Islet precursor cell (in vitro differentiated cells): Measurements from ENCODE around the gene POLD1.

ENCODE experiments used
- DNase-seq: peaks from one replicate; pipeline ENCODE4 v3.0.0-alpha.2; 2018

Gene POLD1

DNA sequence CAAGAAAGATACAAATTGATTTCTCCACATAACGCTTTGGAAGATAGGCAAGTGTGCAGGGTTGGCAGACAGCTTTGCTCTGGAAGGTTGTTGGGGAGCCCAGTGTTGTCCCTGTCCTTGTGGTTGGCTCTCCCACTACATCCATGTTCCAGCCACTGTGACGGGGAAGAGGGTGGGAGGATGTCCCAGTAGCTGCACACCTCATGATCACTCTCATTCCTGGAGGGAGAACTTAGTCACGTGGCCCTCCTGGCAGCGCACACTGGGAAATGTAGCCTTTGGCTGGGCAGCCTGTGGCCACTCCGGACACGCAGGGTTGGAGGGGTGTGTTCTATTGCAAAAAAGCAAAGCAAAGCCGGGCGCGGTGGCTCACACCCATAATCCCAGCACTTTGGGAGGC lies 9.9 kb downstream of the POLD1 start:
- DNase-seq, result no peak

DNA sequence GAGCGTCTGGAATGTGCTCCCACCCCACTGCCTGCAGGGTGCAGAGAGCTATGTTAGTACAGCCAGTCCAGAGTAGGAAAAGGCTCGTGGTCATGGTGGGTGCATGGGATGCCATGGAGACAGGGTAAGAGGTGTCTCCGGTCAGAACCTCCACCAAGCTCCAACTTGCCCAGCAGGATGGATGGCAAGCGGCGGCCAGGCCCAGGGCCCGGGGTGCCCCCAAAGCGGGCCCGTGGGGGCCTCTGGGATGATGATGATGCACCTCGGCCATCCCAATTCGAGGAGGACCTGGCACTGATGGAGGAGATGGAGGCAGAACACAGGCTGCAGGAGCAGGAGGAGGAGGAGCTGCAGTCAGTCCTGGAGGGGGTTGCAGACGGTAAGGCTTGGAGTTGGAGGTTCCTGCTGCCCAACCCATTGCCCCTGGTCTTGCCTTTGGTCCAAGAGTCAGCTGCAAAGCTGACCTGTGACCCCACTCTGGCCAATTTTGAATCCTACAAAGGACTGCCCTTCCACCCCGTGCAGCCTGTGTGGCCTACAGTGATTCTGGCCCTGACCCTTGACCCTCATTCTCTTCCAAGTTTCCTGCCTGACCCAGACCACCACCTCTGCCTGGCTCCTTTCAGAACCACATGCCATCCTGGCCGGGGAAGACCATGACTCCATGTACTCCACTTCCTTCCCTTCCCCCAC lies 14.7 kb downstream of the POLD1 start:
- peak; percentile 47 for DNase-seq

DNA sequence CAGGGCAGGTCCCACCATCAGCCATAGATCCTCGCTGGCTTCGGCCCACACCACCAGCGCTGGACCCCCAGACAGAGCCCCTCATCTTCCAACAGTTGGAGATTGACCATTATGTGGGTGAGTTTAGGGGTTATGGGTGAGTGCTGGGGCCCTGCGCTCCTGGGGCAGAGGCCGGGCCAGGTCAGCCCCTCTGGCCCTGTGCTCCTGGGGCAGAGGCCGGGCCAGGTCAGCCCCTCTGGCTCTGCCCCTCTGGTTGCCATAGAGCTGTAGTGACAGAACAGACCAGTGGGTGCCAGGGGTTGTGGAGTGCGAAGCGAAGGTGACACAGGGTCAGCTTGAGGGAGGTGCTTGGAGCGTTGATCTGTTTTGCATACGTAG lies 15.2 kb downstream of the POLD1 start:
- DNase-seq, result no peak

DNA sequence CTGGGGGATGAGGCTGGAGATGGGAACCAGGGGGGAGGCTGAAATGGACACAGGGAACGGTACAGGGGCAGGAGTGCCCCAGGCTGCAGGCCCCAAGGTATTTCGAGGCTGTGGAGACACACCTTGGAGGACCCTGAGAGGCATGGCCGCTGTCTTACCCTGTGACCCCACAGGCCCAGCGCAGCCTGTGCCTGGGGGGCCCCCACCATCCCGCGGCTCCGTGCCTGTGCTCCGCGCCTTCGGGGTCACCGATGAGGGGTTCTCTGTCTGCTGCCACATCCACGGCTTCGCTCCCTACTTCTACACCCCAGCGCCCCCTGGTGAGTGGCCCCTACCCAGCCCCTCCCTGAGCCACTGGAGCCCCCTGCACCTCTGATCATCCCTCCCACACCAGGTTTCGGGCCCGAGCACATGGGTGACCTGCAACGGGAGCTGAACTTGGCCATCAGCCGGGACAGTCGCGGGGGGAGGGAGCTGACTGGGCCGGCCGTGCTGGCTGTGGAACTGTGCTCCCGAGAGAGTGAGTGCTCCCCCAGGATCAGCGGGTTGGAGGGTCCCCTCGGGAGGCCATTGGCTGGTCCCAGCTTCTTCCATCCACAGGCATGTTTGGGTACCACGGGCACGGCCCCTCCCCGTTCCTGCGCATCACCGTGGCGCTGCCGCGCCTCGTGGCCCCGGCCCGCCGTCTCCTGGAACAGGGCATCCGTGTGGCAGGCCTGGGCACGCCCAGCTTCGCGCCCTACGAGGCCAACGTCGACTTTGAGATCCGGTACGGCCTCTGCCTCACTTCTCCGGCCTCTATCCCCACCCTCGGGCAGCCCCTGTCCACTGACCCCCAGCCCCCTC lies 17.7 kb downstream of the POLD1 start:
- DNase-seq, result no peak

DNA sequence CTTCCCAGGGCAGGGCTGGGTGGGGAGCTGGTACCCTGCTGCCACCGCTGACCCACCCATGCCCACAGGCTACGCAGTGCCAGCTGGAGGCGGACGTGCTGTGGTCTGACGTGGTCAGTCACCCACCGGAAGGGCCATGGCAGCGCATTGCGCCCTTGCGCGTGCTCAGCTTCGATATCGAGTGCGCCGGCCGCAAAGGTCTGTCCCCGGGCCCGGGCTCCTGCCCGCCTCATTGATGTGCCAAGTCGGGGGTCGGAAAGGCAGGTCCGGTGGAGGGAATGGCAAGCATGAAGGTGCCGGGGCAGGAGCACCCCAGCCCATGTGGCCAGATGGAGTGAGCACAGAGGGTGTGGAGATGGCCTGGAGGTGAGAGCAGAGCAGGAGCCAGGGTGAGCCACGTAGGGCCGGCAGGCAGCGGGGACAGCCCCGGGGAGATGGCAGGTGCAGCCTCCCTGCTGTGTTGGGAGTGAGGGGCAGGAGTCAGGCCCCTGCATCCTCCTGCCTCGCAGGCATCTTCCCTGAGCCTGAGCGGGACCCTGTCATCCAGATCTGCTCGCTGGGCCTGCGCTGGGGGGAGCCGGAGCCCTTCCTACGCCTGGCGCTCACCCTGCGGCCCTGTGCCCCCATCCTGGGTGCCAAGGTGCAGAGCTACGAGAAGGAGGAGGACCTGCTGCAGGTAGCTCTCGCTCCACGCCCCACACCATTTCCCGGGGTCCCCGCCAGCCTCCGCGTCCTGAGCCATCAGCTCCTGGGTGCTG lies 18.6 kb downstream of the POLD1 start:
- no peak for DNase-seq

DNA sequence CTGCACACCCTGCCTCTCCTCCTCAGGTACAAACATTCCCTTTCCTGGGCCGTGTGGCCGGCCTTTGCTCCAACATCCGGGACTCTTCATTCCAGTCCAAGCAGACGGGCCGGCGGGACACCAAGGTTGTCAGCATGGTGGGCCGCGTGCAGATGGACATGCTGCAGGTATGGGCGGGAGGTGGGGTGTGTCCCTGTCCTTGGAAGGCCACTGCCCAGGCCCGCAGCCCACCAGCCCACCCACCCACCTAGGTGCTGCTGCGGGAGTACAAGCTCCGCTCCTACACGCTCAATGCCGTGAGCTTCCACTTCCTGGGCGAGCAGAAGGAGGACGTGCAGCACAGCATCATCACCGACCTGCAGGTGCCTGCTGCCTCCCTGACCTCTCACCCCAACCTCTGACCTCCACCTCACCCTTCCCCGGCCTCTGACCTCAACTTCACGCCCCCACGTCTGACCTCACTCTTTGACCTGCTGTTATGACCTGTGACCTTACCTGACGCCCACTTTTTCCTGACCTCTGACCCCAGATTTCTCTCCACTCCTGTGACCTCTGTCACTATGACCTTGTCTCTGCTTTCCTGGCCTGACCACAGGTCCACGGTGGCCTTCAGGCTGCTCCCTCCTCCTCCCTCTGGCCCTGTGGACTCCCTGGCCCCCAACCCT lies 22.1 kb downstream of the POLD1 start:
- no peak for DNase-seq

DNA sequence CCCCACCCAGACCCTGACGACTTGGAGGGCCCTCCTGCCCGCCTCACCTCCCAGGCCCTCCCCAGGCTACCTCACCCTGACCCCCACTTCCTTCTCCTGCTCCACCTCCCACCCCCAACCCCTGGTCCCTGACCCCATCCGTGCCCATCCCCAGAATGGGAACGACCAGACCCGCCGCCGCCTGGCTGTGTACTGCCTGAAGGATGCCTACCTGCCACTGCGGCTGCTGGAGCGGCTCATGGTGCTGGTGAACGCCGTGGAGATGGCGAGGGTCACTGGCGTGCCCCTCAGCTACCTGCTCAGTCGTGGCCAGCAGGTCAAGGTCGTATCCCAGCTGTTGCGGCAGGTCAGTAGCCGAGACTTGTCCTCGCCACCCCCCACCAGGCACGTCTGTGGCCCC lies 22.7 kb downstream of the POLD1 start:
- no peak for DNase-seq

DNA sequence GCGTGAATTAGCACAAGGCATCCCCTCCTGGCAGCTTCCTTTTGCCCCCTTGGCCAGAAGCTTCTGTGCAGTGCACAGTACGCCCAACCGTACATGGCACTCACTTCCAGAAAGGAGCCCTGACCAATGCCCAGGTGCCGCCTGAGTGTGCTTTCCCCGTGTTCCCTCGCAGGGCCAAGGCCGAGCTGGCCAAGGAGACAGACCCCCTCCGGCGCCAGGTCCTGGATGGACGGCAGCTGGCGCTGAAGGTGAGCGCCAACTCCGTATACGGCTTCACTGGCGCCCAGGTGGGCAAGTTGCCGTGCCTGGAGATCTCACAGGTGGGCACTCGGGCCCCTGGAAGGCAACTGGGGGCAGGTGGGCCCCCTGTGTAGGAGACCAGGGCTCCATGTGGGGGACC lies 25.2 kb downstream of the POLD1 start:
- no peak for DNase-seq

DNA sequence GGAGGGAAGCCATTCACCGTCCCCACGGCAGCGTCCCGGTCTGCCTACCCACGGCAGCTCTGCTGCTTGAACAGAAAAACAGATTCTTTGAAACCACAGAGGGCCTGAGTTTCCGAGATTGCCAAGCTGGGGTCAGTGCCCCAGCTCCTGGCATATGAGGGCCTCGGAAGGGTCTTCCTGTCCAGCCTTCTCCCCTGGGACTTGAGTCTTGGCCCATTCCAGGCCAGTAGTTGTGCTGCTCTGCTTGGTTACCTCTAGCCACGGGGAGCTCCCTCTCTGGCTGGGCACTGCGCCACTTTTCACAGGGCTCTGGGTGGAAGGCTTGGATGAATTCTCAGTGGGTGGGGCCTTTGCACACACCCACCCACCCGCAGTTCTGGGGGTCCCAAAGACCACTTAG lies 26.0 kb downstream of the POLD1 start:
- no peak for DNase-seq

DNA sequence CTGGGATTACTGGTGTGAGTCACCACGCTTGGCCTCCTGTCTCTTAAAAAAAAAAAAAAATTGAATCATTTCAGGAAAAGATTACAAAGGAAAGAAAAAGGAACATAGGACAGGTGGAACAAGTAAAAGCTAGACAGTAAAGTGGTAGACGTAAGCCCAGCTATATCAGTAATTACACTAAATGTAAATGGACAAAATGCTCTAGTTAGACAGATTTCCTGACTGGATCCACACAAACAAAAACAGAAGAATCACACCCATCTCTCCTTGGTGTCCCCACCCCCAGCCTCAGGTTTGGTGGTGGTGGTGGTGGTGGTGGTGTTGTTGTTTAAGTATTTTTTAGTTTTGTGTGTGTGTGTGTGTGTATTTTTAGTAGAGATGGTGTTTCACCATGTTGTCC lies 28.3 kb downstream of the POLD1 start:
- no peak for DNase-seq

DNA sequence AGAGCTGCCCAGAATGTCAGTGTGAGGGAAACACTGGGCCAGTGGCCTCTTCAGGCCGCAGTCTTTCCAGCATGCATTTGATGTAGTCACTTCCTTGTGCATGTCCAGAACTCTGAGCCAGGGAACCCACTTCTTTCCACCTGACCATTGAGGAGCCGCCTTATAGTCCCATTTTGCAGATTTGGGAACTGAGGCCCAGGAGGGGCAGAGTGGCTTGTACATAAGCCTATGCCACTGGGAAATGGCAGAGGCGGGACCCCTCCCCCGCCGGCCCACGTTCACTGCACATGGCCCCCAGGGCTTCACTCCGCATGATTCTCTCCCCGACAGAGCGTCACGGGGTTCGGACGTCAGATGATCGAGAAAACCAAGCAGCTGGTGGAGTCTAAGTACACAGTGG lies 28.9 kb downstream of the POLD1 start:
- no peak for DNase-seq

DNA sequence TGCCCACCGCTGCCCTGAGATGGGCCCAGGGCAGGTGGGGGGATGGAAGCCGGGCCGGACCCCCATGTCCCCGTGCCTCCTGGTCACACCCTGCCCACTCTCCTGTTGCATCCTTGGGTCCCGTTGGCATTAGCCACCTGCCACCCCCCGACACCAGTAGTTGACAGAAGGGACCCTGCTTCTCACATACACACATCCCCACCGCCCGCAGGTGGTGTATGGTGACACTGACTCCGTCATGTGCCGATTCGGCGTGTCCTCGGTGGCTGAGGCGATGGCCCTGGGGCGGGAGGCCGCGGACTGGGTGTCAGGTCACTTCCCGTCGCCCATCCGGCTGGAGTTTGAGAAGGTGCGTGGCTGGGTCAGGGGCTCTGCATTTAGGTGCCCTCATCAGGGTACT lies 29.4 kb downstream of the POLD1 start:
- no peak for DNase-seq

DNA sequence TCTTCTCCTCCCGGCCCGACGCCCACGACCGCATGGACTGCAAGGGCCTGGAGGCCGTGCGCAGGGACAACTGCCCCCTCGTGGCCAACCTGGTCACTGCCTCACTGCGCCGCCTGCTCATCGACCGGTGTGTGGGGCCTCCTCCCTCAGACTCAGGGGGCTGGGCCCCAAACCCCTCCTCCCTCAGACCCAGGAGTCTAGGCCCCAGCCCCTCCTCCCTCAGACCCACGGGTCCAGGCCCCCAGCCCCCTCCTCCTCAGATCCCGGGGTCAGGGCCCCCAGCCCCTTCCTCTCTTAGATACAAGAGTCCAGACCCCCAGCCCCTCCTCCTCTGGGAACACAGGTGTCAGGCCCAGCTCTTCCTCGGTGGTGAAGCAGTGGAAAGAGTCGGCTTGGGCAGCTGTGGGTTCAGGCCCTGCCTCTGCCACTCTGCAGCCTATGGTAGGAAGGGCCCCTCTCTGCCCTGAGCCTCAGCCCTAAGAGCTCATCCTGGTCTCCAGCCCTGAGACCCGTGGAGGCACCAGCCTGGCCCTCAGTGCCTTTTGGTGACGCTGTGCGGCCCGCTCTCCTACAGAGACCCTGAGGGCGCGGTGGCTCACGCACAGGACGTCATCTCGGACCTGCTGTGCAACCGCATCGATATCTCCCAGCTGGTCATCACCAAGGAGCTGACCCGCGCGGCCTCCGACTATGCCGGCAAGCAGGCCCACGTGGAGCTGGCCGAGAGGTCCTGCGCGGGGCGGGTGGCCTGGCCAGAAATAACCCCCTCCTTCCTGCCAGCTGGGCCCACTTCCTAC lies 30.9 kb downstream of the POLD1 start:
- DNase-seq, result peak; percentile 89

DNA sequence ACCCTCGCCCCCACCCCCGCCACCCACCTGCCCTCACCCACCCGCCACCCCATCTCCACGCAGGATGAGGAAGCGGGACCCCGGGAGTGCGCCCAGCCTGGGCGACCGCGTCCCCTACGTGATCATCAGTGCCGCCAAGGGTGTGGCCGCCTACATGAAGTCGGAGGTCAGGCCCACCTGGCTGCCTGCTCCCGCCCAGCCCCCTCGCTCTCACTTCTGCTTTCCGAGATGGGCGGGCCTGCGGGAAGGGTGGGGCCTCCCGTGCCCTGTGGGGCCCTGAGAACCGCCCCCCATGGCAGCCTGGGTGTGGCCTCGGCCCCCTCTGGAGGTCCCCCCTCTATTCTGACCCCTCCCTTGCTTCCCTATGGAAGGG lies 31.5 kb downstream of the POLD1 start:
- DNase-seq, result no peak

DNA sequence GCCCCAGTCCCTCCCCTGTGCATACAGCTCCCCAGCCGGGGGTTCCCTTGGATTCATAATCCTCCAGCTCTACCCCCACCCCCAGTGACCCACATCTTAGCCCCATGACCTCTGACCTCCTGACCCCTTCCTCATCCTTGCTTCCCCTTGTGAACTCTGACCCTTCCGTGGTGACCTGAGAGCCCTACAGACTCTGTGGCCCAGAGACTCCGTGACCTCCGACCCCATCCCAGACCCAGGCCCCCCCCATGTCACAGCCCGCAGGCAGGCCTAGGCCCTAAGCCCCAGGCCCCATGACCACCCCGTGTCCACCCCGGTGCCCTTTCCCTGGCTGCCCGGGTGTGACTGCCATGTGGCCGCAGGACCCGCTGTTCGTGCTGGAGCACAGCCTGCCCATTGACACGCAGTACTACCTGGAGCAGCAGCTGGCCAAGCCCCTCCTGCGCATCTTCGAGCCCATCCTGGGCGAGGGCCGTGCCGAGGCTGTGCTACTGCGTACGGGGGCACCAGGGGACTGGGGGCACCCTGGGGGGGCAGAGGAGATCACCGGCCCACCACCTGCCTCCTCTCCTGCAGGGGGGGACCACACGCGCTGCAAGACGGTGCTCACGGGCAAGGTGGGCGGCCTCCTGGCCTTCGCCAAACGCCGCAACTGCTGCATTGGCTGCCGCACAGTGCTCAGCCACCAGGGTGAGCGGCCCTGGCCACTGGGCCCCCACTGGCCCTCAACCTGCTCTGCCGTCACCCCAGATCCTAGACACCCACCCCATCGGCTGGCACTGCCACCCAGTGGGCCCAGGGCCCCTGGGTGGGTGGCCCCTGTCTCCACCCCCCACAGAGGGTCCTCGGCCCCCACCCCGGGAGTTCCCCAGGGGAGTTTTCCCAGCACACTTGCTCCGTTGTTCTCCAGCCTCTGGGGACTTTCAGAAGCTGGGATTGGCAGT lies 32.2 kb downstream of the POLD1 start:
- DNase-seq, result no peak

DNA sequence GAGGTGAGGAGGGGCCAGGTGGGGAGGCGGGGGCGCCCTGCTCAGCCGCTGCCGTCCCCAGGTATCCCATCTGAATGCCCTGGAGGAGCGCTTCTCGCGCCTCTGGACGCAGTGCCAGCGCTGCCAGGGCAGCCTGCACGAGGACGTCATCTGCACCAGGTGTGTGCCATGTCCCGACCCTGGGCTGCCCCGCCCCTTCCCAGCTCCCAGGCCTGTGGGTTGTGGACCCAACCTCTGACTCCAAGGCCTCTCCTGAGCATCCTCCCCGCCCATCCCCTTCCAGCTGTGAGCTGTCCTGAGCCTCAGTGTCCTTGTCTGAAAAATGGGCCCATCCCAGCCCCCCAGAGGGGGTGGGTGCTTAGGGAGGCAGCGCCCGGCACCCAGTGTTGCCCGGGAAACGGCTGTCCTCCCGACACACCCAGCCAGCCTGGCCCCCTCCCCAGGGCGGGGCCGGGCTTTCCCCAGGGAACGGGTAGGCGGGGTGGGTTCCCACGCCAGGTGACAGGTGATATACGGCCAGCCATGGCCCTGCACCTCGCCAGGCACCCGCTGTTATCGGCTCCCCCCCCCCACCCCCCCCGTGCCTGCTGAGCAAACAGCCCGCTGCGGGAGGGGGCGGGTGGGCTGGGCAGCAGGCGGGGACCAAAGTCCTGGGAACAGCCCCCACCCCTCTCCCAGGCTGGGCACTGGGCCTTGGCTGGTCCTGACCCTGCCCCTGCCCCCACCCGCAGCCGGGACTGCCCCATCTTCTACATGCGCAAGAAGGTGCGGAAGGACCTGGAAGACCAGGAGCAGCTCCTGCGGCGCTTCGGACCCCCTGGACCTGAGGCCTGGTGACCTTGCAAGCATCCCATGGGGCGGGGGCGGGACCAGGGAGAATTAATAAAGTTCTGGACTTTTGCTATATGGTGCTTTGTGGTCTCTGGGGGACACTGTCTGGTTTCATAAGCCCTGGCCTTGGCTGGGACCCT lies 33.2 kb downstream of the POLD1 start:
- no peak for DNase-seq

DNA sequence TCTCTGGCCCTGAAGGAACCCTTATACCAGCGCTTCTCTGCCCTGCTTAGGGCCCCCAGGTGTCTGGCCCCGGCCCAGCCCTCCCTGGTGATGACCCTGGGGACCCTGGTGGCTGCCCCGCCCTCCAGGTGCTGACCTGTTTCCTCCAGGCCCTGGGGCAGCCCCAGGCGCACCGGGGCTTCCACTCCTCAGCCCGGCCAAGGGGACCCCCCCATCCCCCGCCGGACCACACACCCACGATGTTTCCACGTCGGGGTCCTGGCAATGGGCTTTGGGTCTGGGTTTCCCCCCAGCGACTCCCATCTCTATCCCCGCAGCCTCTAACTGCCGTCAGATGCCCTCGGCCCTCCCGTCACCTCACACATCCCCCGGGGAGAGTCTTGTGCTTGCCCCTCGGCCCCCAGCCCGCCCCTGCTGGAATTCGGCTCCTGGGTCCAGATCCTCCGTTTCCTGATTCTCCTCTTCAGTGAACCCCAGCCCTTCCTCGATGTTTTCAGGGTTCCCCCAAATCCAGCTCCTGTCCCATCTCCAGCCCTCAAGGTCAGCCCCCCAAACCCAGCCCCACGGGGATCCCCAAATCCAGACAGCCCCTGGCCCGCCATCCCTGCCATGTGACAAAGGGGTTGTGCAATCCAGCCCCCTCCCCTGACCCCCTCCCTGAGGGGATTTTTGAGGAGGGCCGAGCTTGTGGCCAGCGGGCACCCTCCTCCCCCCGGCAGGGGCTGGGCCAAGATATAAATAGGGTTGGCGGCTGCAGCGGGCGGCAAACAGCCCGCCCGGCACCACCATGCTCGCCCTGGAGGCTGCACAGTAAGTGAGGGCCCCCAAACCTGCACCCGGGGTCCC lies 34.3 kb downstream of the POLD1 start, which contains the start of gene SPIB:
Gene SPIB (plus strand): TSS at position 763 of the 846 bp plus-strand sequence. CDS start 25 bp downstream, at position 788.
- DNase-seq, result no peak

DNA sequence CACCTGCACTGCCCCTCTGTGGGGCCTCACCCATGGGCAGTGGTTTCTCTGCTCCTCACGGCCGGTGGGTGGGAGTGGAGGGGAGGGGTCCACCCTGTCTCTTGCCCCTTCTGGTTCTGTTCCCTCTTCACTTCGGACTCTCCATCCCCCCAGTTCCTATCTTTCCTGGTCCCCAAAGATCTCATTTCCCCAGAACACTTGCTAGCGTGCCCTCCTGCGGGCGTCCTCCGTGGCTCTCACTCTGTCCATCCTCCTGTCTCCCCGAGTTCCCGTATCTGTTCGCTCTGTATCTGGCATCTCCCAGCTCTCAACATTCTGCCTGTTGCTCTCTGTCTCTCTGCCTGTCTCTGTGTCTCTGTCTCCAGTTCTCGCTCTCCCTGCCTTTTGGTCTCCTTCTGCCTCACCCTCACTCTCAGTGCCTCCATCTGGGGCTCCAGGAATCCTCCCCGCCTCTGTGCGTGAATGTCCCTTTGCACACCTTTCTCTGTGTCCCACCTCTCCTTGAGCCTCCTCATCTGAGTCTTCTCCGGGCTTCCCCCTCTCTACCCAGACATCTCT lies 35.0 kb downstream of the POLD1 start:
- DNase-seq, result no peak
